HG02678 (cell line): ENCODE results near the gene CCDC180.
"Not testable (repeated sequence)": the region's sequence is repeated elsewhere in the genome, so short reads cannot be mapped to it uniquely, and the experiment has no call there.

Experiments used
- ATAC-seq: cut with Tn5 transposase; IDR thresholded peaks from one replicate; pipeline ENCODE4 v1.9.1; 2021; ENCODE audit warnings: mild to moderate bottlenecking, moderate library complexity; ENCODE audit not compliant: unreplicated experiment

Gene CCDC180

DNA sequence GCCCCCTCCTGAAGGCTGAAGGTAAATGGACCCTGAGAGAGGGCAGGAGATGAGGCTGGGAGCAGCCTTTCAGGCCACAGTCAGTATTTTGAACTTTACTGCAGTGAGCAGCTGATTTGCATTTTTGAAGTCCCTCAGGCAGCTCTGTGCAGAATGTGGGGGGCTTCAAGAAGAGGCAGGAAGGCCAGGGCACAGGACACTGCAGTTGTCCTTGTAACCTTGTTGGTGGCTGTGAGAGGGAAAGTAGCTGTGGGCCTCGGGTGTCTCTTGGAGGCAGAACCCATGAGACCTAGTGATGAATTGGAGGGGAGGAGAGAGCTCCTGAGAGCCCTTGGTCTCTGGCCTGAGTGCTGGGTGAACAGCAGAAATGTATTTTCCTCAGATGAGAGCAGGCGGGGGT lies 2.6 kb downstream of the CCDC180 start:
- no peak for ATAC-seq

DNA sequence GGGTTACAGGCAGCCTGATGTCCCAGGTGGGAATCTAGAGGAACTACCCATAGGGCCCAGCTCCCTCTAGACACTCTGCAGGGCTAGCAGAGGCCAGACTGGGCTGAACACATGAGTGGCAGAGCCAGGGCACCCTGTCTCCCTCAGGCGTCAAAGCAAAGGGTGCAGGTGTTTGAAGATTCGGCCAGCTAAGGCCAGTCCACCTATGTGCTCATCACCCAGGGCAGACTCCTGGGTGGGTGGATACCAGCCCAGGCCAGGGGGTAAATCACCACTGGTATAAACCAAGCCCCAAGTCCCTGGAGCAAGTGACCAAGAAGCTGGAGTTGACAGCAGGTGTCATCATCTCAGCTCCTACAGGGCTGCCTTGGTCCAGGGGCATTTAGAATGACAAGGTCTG lies 3.4 kb downstream of the CCDC180 start:
- ATAC-seq, result no peak

DNA sequence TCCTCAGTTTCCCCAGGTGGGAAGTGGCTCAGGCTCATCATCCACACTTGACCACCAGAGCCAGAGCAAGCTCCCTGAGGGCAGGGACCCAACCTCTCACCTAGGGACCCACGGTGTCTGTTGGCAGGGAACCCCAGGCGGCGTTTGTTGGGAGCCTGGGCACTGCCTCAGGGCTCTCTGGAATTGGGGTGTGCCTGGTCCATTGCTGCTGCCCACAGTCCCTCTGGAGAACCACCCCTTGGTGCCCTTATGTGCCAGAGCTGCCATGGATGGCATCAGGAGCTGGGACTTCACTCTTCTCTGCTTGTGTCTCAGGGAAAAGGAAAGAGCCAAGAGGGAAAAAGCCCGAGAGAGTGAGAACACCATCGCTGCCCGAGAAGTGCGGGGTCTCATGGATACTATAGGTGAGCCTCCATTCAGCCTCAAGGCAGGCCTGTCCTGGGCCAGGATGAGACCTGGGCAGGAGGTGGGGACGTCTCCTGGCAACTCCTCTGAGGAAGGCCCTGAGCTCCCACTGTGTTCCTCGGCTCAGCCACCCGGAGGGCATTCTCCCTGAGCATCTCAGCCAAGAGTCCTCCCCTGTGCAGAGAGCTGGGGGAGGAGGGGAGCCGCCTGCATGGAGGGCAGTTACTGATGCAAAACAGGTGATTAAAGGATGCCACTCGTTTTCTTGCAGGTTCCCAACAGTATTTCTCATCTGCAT lies 4.5 kb downstream of the CCDC180 start:
- no peak for ATAC-seq

DNA sequence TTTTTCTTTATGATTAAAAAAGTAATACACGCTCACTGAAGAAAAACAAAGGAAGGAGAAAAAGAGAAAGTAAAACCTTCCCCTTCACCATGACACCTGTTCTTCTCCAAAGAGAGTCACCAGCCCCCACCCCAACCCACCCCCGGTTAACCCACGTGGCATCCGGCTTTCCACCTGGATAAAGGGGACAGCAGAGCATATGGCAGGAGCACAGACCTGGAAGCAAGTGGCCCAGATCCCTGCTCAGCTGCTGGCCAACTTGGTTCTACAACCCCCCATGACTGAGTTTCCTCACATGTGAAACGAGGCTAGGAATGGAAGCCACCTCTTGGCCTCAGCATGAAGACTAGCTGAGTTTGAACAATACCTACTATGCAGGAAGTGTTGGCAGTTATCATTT lies 5.1 kb downstream of the CCDC180 start:
- ATAC-seq, result no peak

DNA sequence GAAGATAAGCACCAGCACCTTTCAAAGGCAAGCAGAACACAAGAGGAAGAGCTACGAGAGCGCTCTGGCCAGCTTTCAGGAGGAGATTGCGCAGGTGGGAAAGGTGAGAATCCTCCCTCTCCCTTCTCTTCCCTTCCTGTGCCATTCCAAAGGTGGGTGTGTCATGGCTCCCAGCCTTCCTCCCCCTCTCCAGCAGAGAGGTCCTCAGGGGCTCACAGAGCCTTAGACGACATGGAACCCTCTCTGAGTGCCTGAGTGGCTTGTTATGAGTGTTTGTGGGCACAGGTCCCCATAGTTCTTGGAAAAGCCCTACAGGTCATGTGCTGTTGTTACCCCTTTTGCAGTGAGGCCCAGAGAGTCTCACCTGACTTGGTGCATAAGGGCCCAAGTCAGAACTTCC lies 5.8 kb downstream of the CCDC180 start:
- no peak for ATAC-seq

DNA sequence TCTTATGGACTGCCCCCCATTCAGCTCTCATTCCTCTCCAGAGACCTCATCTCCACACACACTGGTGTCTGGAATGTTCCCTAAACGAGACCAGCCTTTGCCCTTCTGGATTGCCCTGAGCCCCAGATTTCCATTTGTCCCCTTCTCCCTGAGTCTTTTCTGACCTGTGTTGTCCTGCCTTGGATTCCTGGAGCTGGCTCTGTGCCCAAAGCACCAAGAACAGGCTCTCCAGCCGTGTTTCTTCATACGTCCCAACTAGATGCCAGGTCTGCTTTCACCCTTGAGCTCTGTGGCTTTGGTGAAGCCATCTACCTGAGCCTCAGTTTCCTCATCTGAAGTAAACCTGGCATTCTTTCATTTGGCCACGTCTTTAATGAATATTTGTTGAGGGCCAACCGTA lies 6.3 kb downstream of the CCDC180 start:
- ATAC-seq, result no peak

DNA sequence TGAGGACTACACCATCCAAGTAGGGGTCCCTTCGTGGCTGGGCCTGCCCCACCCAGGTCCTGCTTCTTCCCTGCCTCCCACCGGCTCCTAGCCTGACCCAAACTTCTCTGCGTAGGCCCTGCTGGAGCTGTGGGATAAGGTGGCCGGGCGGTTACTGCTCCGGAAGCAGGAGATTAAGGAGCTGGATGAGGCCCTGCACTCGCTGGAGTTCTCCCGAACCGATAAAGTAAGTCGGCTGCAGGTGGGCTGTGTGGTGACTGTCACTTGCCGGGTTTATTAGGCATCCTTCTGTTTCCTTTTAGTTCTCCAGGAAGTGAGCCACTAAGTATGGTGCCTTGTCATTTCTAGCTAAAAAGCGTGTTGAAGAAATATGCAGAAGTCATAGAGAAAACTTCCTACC lies 7.0 kb downstream of the CCDC180 start:
- no peak for ATAC-seq

DNA sequence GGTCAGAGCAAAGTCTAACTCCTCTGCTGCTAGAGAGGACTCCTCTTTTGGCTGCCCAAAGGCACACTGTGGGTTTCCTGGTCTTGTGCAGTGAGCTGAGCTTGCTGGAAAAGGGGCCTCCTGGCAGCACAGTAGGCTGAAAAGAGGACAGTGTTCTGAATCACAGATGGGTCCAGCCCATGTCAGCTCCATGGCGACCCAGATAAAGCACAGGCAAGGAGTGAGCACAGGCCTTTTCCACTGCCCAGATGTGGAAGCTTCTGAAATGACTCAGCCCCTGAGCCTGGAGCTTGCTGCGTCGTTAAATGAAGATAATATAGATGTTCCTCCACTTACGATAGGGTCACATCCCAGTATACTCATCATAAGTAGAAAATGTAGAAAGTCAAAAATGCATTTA lies 8.1 kb downstream of the CCDC180 start:
- ATAC-seq, result no peak

DNA sequence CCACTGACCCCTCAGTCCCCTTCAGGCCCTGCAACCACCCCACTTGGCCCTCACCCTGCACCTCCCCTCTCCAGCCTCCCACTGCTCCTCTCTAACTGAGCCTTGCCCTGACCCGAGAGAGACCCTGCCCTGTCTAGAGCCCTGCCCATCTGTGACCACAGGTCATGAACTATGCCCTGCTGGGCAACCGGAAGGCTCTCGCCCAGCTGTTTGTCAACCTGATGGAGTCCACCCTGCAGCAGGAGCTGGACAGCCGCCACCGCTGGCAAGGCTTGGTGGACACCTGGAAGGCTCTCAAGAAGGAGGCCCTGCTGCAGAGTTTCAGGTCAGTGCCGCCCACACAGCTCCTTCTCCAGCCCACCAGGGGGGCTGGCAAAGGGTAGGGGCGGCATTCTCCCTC lies 9.4 kb downstream of the CCDC180 start:
- ATAC-seq, result no peak

DNA sequence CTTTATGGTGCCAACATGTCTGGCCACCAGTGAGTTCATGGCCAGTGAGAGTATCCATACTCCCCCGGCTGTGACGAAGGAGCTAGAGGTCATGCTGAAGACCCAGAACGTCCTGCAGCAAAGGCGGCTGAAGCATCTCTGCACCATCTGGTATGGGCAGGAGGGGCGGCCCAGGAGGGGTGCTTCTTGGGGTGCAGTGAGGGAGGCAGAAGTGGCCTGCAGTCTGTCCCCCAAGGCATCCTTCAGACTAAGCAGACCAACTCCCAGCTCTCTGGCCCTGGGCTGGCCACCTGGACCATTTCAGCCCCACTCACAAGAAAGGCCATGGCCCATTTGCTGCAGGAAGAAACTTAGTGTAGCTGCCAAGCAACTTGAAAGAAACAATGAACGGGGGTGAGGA lies 11.0 kb downstream of the CCDC180 start:
- no peak for ATAC-seq

DNA sequence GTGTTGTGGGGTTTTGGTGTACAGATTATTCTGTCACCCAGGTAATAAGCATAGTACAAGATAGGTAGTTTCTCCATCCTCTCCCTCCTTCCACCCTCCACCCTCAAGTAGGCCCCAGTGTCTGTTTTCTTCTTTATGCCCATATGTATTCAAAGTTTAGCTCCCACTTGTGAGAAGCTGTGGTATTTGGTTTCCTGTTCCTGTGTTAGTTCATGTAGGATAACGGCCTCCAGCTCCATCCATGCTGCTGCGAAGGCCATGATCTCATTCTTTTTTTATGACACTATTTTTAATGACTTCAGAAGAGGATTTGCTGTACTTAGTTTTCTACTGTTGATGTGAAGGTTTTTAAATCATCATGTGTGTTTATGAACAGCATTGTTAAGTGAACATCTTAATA lies 11.9 kb downstream of the CCDC180 start:
- ATAC-seq, result no peak

DNA sequence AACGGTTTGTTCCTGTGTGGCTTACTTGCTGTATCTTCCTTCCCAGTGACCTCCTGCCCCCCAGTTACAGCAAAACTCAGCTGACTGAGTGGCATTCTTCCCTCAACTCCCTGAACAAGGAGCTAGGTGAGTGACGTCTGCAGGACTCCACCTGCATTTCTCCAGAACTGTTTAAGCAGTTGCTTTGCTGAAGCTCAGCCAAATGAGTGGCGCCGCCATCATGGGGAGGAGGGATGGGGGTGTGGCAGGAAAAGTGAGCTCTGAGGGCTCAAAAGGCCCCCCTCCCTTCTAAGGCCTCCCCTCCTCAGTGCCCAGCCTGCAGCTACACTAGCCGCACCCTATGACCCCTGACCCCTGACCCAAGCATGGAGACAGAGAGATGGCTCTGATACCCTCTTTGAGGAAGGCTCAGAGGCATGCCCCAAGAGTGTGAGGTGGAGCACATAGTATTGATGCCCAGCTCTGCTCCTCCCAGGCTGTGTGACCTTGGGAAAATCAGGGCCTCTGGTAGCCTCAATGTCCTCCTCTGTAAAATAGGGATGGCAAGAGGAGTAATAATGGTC lies 12.7 kb downstream of the CCDC180 start:
- ATAC-seq, result no peak

DNA sequence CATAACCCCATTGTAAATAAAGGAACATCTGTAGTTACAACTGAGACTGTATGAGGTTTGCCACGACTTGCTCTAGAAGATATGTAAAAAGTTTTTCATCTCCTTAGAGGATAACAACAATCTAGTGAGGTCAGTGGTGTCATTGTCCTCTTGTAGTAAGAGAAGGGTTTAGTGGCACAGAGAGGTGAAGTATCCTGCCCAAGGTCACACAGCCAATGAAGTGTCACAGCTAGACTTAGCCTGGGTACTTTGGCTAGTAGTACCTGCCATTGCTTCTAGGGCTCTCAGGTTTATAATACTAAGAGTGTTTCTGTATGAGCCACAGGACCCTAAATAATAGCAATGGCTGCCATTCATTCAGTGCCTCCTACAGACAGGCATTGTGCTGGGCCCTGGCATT lies 13.8 kb downstream of the CCDC180 start:
- no peak for ATAC-seq

DNA sequence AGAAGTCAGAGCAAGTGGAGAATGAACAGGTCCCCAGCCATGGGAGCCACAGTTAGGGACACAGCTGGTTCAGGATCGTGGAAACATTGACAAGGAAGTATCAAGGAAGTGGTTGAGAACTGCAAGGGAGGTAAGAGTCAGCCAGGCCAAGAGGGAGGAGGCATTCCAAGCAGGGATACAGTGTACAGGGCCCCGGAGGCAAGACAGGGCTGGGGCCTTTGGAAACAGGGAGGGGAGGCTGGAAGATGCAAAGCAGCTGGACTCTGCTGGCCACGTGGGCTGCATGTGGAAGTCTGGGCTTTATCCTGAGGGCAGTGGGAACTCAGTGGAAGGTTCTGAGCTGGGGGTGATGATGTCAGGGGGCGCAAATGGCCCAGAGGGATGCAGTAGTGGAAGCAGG lies 14.2 kb downstream of the CCDC180 start:
- ATAC-seq, result no peak

DNA sequence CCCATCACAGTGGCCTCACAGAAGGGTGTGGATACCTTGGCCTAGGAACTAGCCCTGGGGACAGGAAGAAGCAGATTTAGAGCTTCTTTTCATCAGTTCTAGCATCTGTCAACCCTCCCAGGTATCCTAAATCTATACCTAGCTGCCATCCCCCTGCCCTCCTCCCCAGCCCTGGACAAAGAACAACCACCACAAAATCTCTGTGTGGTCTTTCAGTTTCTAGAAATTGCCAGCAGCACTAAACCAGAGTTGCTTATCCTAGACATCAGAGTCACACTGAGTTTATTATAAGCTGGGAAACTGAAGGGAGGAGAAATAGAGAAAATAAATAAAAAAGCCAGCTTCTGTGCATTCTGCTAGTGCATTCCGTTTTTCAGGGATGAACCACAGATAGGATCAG lies 14.6 kb downstream of the CCDC180 start:
- no peak for ATAC-seq

DNA sequence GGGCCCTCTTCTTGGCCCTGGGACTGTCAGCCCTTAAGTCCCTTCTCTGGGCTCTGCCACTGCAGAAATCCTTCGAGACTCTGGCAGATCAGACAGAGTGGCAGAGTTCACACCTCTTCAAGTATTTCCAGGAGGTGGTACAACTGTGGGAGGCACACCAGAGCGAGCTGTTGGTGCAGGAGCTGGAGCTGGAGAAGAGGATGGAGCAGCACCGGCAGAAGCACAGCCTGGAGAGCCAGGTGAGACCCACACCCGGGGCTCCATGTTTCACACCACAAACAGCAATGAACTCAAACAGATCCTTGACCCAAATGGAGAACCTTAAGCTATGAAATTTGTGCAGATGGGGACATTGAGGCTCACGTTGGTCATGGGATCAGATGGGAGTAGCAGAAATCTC lies 17.5 kb downstream of the CCDC180 start:
- no peak for ATAC-seq

DNA sequence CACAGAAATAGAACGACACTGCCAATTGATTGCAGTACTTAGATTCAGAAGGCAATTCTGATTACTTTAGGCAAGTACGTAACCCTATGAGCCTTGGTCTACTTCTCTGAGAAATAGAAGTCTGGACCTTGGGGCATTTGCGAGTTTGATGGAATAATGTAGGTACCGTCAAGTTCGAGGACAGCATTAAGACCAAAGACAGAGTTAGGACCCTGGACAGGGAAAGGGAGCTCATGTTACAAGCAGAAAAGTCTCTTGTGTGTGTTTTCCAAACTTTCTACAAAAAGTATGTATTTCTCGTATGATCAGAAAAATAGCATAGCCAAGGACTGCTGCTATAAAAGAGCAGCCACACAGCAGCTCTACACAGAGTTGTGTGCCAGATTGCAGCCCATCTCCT lies 20.1 kb downstream of the CCDC180 start:
- no peak for ATAC-seq

DNA sequence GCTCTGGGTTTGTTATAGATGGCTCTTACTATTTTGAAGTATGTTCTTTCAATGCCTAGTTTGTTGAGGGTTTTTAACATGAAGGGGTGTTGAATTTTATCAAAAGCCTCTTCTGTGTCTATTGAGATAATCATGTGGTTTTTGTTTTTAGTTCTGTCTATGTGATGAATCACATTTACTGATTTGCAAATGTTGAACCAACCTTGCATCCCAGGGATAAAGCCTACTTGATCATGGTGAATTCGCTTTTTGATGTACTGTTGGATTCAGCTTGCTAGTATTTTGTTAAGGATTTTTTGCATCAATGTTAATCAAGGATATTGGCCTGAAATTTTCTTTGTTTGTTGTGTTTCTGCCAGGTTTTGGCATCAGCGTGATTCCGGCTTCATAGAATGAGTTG lies 25.5 kb downstream of the CCDC180 start:
- ATAC-seq, result no peak

DNA sequence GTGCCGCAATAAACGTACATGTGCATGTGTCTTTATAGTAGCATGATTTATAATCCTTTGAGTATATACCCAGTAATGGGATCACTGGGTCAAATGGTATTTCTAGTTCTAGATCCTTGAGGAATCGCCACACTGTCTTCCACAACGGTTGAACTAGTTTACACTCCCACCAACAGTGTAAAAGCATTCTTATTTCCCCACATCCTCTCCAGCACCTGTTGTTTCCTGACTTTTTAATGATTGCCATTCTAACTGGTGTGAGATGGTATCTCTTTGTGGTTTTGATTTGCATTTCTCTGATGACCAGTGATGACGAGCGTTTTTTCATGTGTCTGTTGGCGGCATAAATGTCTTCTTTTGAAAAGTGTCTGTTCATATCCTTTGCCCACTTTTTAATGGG lies 28.2 kb downstream of the CCDC180 start:
- ATAC-seq, result not testable (repeated sequence)

DNA sequence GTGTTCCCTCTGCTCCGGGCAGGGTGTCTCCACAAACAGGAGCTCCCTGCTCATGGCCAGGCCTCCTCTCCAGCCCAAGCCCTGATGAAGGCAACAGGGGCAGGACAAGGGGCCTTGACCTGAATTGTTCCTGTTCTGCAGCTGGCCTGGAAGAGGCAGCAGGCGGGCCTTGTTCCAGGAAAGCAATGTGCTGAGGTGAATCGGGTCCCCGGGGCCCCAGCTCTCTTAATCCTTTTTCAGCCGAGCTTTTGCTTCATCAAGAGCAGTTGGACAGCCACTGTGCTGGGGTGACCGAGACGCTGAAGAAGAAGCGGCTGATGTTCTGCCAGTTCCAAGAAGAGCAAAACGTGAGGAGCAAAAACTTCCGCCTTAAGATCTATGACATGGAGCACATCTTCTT lies 41.4 kb downstream of the CCDC180 start:
- ATAC-seq, result no peak

DNA sequence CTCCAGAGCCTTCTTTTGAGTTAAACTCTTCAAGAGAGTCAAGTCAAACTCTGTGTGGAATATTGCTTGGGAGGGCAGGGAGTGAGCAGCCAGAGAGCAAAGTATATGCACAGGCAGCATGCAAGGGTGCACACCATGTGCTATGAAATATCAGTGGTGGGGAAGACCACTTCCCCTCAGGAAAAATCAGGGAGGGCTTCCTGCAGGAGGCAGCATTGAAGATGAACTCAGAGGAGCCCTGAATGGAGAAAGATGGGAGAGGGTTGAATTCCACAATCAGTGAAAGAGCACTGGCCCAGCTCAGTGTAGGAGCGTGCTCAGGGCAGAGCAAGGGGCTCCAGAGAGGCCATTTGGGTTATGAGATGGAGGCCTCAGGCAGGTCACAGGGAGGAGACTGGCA lies 41.9 kb downstream of the CCDC180 start:
- ATAC-seq, result no peak

DNA sequence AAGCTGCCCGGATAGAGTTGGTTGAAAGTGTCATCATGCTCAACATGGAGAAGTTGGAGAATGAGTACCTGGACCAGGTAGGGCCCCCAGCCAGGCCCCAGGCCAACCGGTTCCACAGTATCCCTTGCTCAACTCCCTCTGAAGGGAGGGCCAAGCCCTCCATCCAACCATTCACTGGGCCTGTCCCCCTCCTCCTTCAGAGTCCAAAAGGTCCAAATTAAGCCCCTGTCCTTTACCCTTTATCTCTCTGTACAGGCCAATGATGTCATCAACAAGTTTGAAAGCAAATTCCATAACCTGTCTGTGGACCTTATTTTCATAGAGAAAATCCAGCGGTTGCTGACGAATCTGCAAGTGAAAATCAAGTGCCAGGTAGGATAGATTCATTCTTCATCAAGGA lies 47.2 kb downstream of the CCDC180 start:
- no peak for ATAC-seq

DNA sequence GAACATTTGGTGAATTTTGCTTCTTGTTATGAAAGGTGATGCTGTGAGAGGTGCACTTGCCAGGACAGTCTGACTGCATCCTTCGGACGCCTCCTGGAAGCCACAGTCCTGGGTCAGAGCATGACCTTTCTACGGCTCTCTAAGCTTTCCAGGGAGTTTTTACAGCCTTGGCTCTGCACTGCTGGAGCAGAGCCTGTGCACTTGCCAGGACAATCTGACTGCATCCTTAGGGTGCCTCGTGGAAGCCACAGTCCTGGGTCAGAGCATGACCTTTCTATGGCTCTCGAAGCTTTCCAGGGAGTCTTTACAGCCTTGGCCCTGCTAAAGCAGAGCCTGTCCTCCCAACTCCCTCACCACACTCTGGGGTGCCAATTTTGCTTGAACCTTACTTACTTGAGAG lies 49.6 kb downstream of the CCDC180 start:
- ATAC-seq, result no peak
